HuH-7 (cell line): Measurements from ENCODE around the gene OVOL1.
A peak's percentile ranks its signal among the peaks of the same experiment; 100 is the strongest.
"Not testable (repeated sequence)": the region's sequence is repeated elsewhere in the genome, so short reads cannot be mapped to it uniquely, and the experiment has no call there.

Source experiments
- DNase-seq: peaks from one replicate; pipeline ENCODE4 v3.0.0; 2011; ENCODE audit warnings: low spot score

The OVOL1 gene

GRCh38 chr11:65786786-65787636, at the start of gene OVOL1:
OVOL1 (plus strand) TSS chr11:65787063; CDS start chr11:65787374, 311 bp downstream.
- no peak for DNase-seq

- DNase-seq = no peak
Measured at GRCh38 chr11:65739022-65739421, 47.8 kb upstream of the OVOL1 start.

DNA sequence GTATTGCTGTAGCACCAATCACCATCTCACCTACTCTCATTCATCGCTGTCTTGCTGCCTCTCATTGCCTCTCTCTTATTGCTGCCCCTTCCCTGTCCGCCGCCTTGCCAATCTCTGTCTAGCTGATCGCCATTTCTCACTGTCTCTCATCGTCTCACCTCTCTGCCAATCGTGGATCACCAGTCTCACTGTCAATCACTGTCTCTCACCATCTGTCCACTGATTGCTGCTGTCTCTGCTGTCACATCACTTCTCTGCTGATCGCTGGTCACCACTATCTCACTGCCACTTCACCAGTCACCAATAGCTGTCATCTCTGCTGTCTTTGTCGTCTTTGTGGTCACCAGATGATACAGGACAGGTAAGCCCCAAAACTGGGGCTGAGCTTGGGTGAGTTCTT, 45.7 kb upstream of the OVOL1 start:
- no peak for DNase-seq

- DNase-seq = no peak
Measured at GRCh38 chr11:65742353-65742752, 44.5 kb upstream of the OVOL1 start.

GRCh38 chr11:65743681-65744025, 43.2 kb upstream of the OVOL1 start:
- DNase-seq = no peak

DNA sequence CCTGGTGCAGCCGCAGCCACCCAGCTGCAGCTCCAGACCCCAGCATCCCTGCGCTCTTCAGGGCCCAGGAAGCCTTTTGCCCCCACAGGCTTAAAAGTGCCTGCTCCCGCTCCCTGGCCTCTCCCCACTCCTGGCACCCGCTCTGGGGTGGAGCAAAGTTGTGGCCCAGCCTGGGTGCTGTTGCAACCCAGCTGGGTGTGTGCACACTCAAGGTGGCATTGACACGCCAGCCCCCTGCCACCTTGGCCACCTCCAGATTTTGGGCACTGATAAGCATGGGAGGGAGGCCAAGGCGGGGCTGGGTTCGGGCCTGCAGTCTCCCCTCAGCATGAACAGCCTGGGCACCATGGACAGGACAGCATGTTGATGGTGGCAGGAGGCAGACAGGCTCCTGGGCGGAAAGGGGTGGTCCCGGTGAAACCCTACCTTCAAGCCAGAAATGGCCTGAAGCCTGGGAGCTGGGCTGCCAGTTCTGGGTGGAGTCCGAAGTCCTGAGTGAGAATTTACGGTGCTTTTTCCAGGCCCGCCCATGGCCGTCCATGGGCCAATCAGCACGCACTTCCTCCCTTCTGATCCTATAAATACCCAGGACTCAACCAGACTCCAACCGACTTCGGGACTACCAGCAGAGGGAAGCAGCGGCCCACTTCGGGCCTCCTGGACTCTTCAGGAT, 42.7 kb upstream of the OVOL1 start:
- DNase-seq = peak; percentile 73

DNA sequence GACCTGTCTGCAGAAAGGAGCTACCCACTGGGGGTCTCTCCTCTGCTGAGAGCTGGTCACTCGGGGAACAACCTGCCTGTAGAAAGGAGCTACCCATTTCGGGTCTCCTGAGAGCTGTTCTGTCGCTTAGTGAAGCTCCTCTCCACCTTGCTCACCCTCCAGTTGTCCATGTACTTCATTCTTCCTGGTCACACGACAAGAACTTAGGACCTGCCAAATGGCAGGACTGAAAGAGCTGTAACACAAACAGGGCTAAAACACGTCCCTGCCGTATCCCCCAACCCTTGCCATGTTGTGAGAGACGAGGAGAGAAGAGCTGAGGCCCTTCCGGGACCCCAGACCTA, 42.2 kb upstream of the OVOL1 start:
- DNase-seq = no peak

DNA sequence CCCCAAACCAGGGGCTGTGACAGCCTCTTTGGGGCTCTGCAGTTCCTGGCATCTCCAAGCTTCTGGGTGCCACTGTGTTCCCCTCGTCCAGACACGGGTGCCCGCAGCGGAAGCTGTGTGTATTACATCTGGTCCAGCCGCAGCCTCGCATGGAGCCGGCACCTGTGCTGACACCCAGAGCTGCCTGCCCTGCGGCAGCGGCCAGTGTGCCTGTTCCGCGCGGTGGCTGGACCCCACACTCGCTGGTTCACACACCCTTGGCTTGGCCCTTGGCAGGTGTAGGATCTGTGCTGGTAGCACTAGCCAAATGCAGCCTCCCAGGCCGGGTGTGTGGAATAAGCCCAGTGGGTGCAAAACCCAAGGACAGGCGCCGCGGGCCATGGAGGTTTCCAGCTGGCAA, 41.8 kb upstream of the OVOL1 start:
- no peak for DNase-seq

- not testable (repeated sequence) for DNase-seq
Measured at GRCh38 chr11:65762169-65762568, 24.7 kb upstream of the OVOL1 start.

- not testable (repeated sequence) for DNase-seq
Measured at GRCh38 chr11:65762816-65763215, 24.0 kb upstream of the OVOL1 start.

- DNase-seq = peak; percentile 68
Measured at GRCh38 chr11:65764434-65764833, 22.4 kb upstream of the OVOL1 start.

DNA sequence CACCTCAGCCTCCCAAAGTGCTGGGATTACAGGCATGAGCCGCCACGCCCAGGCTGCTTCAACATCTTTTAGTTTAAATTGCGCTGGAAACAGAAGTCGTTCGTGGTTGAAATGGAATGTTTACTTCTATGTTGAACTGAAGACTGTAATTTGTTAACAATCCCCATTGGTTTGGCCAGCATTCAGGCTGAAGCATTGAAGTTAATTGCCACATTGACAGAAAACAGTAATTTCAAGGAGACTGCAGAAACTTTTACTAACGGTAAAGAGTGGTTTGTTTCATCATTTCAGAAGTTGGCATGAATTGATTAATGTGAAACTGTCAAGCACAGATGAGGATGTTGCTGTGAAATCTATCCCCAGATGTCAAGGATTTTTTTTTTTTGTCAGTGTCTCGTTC, 20.3 kb upstream of the OVOL1 start:
- no peak for DNase-seq

- no peak for DNase-seq
Measured at GRCh38 chr11:65767406-65767805, 19.5 kb upstream of the OVOL1 start.

DNA sequence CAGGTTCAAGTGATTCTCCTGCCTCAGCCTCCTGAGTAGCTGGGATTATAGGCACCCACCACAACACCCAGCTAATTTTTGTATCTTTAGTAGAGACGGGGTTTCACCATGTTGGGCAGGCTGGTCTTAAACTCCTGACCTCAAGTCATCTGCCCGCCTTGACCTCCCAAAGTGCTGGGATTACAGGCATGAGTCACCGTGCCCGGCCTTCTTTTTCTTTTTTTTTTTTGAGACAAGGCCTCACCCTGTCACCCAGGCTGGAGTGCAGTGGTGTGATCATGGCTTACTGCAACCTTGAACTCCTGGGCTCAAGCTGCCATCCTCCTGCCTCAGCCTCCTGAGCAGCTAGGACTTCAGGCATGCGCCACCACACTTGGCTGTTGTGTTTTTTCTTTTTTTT, 19.1 kb upstream of the OVOL1 start:
- not testable (repeated sequence) for DNase-seq

DNA sequence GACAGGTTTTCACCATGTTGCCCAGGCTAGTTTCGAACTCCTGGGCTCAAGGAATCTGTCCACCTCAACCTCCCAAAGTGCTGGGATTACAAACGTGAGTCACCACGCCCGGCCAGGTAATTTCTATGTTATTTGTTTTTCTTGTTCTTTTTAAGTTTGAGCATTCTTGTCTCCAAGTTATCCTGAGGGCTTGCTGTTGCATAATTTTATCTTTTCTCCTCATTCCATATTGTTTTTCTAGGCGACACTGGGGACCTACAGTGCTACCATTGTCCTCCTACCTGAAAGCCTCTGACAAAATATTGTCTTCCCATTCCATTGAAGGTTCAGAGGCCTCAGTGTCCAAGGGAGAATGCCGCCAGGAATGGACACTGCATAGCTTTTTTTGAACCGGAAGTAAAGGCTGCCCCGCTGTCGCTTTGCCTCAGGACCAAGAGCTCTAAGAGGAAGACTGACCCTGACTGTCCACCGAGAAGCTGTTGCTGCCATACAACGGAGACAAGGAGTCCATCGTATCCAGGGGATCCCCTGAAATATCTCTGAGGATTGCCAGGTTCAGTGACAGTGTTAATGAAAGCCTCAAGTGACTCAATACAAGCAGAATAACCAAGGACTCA, 15.8 kb upstream of the OVOL1 start:
- no peak for DNase-seq

DNA sequence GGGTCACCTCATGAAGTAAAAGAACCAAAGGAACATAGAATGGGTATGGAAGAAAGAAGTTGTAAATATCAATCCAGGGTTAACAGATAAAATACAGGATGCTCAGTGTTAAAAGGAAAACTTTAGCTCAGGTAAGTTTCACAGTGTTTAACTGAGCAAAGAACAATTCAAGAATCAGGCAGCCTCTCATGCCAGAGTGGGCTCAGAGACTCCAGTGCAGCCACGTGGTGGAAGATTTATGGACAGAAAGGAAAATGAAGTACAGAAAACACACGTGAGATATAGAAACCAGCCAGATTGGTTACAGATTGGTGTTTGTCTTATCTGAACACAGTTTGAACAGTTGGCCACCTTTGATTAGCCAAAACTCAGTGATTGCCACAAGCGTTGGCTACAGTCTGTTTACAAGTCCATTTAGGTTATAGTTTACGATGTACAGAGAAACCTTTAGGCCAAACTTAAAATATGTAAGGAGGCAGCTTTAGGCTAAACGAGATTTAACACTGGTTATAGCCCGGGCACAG, 15.2 kb upstream of the OVOL1 start:
- DNase-seq = no peak

DNA sequence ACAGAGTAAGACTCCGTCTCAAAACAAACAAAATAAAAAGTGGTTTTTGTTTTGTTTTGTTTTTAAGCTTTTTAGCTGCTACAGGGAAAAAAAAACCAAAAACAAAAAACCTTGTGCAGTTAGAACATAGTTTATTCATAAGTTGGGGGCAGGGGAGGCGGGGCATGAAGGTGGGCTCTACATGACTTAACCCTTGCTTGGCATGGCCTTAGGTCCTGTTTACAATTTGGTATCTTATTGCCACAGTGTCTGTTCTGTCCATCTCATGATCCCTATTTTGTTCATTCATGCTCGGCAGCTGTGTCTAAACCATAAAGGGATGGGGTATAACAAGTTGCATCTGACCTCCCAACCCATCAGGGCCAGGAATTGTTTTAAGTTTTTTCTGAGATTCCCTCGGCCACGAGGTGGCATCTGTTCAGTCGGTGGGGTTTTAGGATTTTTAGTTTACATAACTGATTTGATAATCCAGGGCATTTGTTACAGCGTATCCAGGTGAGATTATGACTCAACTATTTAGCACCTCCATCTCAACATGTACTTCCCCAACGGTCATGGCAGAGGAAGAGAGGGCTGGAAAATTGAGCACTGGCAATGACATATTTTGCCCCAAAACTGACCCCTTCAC, 13.0 kb upstream of the OVOL1 start:
- DNase-seq = no peak

GRCh38 chr11:65774525-65775306, 12.1 kb upstream of the OVOL1 start:
- DNase-seq = no peak

DNA sequence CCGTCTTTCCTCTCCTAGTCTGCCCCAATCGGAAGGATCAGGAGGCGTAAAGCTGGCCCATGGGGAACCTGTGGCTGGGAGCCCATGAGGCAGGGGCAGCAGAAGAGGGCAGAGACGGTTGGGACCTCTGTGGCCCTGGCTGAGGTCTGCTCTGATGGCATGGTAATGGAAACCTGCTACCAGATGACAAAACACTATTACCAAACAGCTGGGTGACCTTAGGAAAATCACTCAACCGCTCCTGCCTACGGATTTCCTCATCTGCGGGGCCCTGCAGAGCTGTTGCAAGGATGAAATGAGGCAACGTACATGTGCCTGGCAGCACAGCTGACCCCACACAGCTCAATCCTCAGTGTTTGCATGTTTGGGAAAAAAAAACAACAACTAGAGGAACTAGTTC, 10.7 kb upstream of the OVOL1 start:
- DNase-seq = no peak

GRCh38 chr11:65776710-65777141, 10.1 kb upstream of the OVOL1 start:
- DNase-seq = no peak

DNA sequence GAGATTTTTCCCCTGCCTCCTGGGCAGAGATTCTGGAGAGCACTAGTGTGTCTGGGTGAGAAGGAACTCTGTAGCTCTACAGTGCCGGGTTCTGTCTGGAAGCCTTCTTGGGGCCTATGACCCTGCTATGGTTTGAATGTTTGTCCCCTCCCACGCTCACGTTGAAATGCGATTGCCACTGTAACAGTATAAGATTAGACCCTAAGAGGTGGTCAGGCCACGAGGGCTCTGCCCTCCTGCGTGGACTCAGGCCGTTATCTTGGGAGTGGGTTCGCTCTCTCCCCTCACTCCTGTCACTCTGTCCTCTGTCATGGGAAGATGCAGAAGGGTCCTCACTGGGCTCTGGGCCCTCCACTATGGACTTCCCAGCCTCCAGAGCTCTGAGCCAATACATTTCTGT, 9.6 kb upstream of the OVOL1 start:
- DNase-seq = no peak
